GM12878 (cell line): Measurements from ENCODE around the gene TEPSIN. TPM values are rescaled to one million over a fixed set of nuclear protein-coding genes. Genes with fewer than 3 reads are reported as not detected.

Experiments
- ATAC-seq: fragments of 200-7000 bp; cut with Tn5 transposase; 3 replicates; pipeline ENCODE4 v1.9.1; 2020; ENCODE audit warnings: mild to moderate bottlenecking, moderate library complexity
- BruUV-seq: library from RNA; stranded (reverse); fragments of 400-500 nt; replicated peaks from 2 replicates; lab custom pipeline; 2021; lab: Mats Ljungman, UMichigan
- CTCF ChIA-PET: fragments of 300-600 bp; sonication (Branson Sonifier 250); formaldehyde crosslinking; extraction: SDS; loops from one replicate; lab custom pipeline; 2021; ENCODE audit warnings: inconsistent platforms; lab: Yijun Ruan, JAX
- POLR2A ChIA-PET: fragments of 350-600 bp; formaldehyde crosslinking; extraction: SDS; loops from one replicate; lab custom pipeline; 2021; ENCODE audit warnings: inconsistent platforms; lab: Charles Lee
- RAD21 ChIA-PET: fragments of 300-600 bp; sonication (Branson Sonifier 250); formaldehyde crosslinking; loops from one replicate; lab custom pipeline; 2023; ENCODE audit warnings: antibody characterized with exemption; ENCODE audit not compliant: unreplicated experiment; lab: Charles Lee
- SMC1A ChIA-PET: fragments of 300-600 bp; sonication (Branson Sonifier 250); formaldehyde crosslinking; loops from one replicate; lab custom pipeline; 2023; ENCODE audit not compliant: unreplicated experiment, uncharacterized antibody; lab: Charles Lee
- DNase-seq: peaks from one replicate; pipeline ENCODE4 v3.0.0-alpha.2; 2011; ENCODE audit warnings: low read depth, low spot score
- FAIRE-seq: peaks from 3 replicates; lab custom pipeline; 2011; peaks lifted over from hg19 to GRCh38; lab: Jason Lieb, UNC
- H2AFZ ChIP-seq: 2 replicates; pipeline ENCODE4 v1.6.0; 2011; ENCODE audit warnings: low read depth, low read length, control low read depth; ENCODE audit not compliant: control insufficient read depth
- H3K27ac ChIP-seq: 2 replicates; pipeline ENCODE4 v1.5.1; 2011; ENCODE audit warnings: control low read depth; ENCODE audit not compliant: control insufficient read depth, insufficient read depth
- H3K27me3 ChIP-seq, 2 experiments: replicated peaks in 1 of 2; 2 replicates each; pipeline versions ENCODE4 v1.6.0 to v1.6.1; 2011; ENCODE audit warnings: low read length in 1 of 2; ENCODE audit not compliant: control insufficient read depth in 2 of 2, insufficient read depth in 2 of 2
- H3K36me3 ChIP-seq, 2 experiments: 2 replicates each; pipeline ENCODE4 v1.5.1; 2011; ENCODE audit warnings: low read length in 1 of 2; ENCODE audit not compliant: control insufficient read depth in 2 of 2, insufficient read depth in 2 of 2
- H3K4me1 ChIP-seq: 2 replicates; pipeline ENCODE4 v1.6.1; 2011; ENCODE audit warnings: mild to moderate bottlenecking, low read length, moderate library complexity, mixed read lengths; ENCODE audit not compliant: control insufficient read depth, insufficient read depth
- H3K4me2 ChIP-seq: 2 replicates; pipeline ENCODE4 v1.6.0; 2011; ENCODE audit warnings: control low read depth; ENCODE audit not compliant: control insufficient read depth, insufficient read depth
- H3K4me3 ChIP-seq: fragments of 200-600 bp; sonication (generic); 2 replicates; pipeline ENCODE4 v1.5.1; 2016
- H3K79me2 ChIP-seq: 2 replicates; pipeline ENCODE4 v1.6.0; 2011; ENCODE audit warnings: low read length; ENCODE audit not compliant: control insufficient read depth, insufficient read depth
- H3K9ac ChIP-seq: 2 replicates; pipeline ENCODE4 v1.8.0; 2011; ENCODE audit warnings: low read length, control low read depth, mixed read lengths; ENCODE audit not compliant: control insufficient read depth, insufficient read depth
- H3K9me3 ChIP-seq: replicated peaks from 3 replicates; pipeline ENCODE4 v1.5.1; 2011; ENCODE audit warnings: mild to moderate bottlenecking, low read length; ENCODE audit not compliant: control insufficient read depth, insufficient read depth
- H4K20me1 ChIP-seq: 2 replicates; pipeline ENCODE4 v1.6.0; 2011; ENCODE audit not compliant: control insufficient read depth, insufficient read depth
- CBX5 ChIP-seq: sonication (generic); IDR thresholded peaks from 2 replicates; pipeline ENCODE4 v1.6.1; 2016; ENCODE audit warnings: low read depth, moderate library complexity, mild to moderate bottlenecking, inconsistent platforms
- CEBPB ChIP-seq, 2 experiments: fragments of 150-350 bp in 1 of 2; IDR thresholded peaks; 2 replicates each; pipeline ENCODE4 v1.6.1; 2012 to 2014; ENCODE audit warnings: low read depth in 2 of 2, low read length in 2 of 2, borderline replicate concordance in 1 of 2, inconsistent platforms in 1 of 2
- CTCF ChIP-seq, 3 experiments: IDR thresholded peaks in 2 of 3; conservative IDR thresholded peaks in 1 of 3; 2 replicates each; pipeline ENCODE4 v1.5.1; 2011; ENCODE audit warnings: low read depth in 3 of 3, low read length in 3 of 3, mild to moderate bottlenecking in 3 of 3, control low read depth in 2 of 3, moderate library complexity in 2 of 3, inconsistent platforms in 1 of 3, mixed read lengths in 1 of 3; ENCODE audit not compliant: control insufficient read depth in 2 of 3, insufficient read depth in 1 of 3; ENCODE audit errors: extremely low read depth in 1 of 3
- EED ChIP-seq: sonication (generic); IDR thresholded peaks from 2 replicates; pipeline ENCODE4 v1.6.1; 2016; ENCODE audit warnings: antibody characterized with exemption, low read depth
- HDGF ChIP-seq: fragments of 450-650 bp; IDR thresholded peaks from 2 replicates; pipeline ENCODE4 v1.6.1; 2016; ENCODE audit warnings: antibody characterized with exemption
- IRF4 ChIP-seq: IDR thresholded peaks from 2 replicates; pipeline ENCODE4 v1.6.1; 2011; ENCODE audit warnings: low read depth, low read length
- KDM1A ChIP-seq: fragments of 200-600 bp; sonication (generic); IDR thresholded peaks from 2 replicates; pipeline ENCODE4 v1.6.1; 2016; ENCODE audit warnings: borderline replicate concordance
- MAX ChIP-seq: IDR thresholded peaks from 2 replicates; pipeline ENCODE4 v1.6.1; 2012; ENCODE audit warnings: low read depth, low read length, improper control_type of control experiment
- NKRF ChIP-seq: fragments of 450-650 bp; conservative IDR thresholded peaks from 2 replicates; pipeline ENCODE4 v1.6.1; 2017; ENCODE audit warnings: mild to moderate bottlenecking, moderate library complexity
- NR2C1 ChIP-seq: fragments of 450-650 bp; IDR thresholded peaks from 2 replicates; pipeline ENCODE4 v1.6.1; 2017; ENCODE audit warnings: antibody characterized with exemption, mild to moderate bottlenecking, moderate library complexity
- RCOR1 ChIP-seq: conservative IDR thresholded peaks from 2 replicates; pipeline ENCODE4 v1.6.1; 2012; ENCODE audit warnings: low read depth, low read length, improper control_type of control experiment
- SMARCA5 ChIP-seq: fragments of 450-650 bp; IDR thresholded peaks from 2 replicates; pipeline ENCODE4 v1.6.1; 2017; ENCODE audit warnings: mild to moderate bottlenecking
- SUPT20H ChIP-seq: IDR thresholded peaks from 2 replicates; pipeline ENCODE4 v1.6.1; 2011; ENCODE audit warnings: low read depth, mild to moderate bottlenecking, low read length, moderate library complexity, borderline replicate concordance; ENCODE audit not compliant: control insufficient read depth
- SUZ12 ChIP-seq: fragments of 200-600 bp; sonication (generic); IDR thresholded peaks from one replicate; pipeline ENCODE4 v1.6.1; 2018; ENCODE audit warnings: antibody characterized with exemption, mild to moderate bottlenecking; ENCODE audit not compliant: unreplicated experiment
- TCF12 ChIP-seq: IDR thresholded peaks from 2 replicates; pipeline ENCODE4 v1.6.1; 2011; ENCODE audit warnings: low read depth, mild to moderate bottlenecking, low read length
- ZNF274 ChIP-seq: IDR thresholded peaks from one replicate; pipeline ENCODE4 v1.8.0; 2011; ENCODE audit not compliant: insufficient read length, insufficient read depth
- ZNF384 ChIP-seq: IDR thresholded peaks from 2 replicates; pipeline ENCODE4 v1.6.1; 2012; ENCODE audit warnings: low read depth, mild to moderate bottlenecking, low read length, improper control_type of control experiment, borderline replicate concordance
- WGBS: methylation state at CpG from one replicate; pipeline ENCODE4 v1.1.6; 2016; ENCODE audit warnings: low lambda C conversion rate; ENCODE audit not compliant: insufficient replicate concordance, insufficient coverage; ENCODE audit errors: missing lambda C conversion rate; 5-methylcytosine and 5-hydroxymethylcytosine counted together
- in situ Hi-C: fragments of 300-500 bp; cut with MboI; formaldehyde crosslinking; loops from 9 replicates; pipeline ENCODE4 v1.14.3; 2018; ENCODE audit warnings: mixed read lengths
- intact Hi-C: fragments of 100-400 bp; cut with micrococcal nuclease; formaldehyde crosslinking; loops from one replicate; pipeline ENCODE4 v1.14.2; 2022; ENCODE audit not compliant: unreplicated experiment
- polyA plus RNA-seq, 11 experiments: library from polyadenylated mRNA; depleted of rRNA in 4 of 11; unstranded in 6 of 11; stranded (reverse) in 5 of 11; fragments of >200 nt; fragmentation: Nextera tagmentation in 4 of 11; fragmentation: Illumina TruSeq in 1 of 11; extraction: Ambion mirVana in 4 of 11; extraction: Trizol in 1 of 11; gene quantifications; 1 replicate in 1 of 11; 2 replicates in 10 of 11; pipeline versions ENCODE4 v1.2.1 to v1.2.3, GENCODE V29; 2011 to 2016; ENCODE audit warnings: inconsistent platforms in 2 of 11, missing spikeins in 2 of 11, low read depth in 1 of 11
- total RNA-seq, 4 experiments: library from RNA; depleted of rRNA in 3 of 4; stranded (reverse); fragments of >200 nt in 3 of 4; fragmentation: Illumina TruSeq in 1 of 4; extraction: Trizol in 1 of 4; gene quantifications; 2 replicates each; pipeline versions ENCODE4 v1.2.1 to v1.2.3, GENCODE V29; 2013 to 2021

Gene TEPSIN
- total and polyA plus RNA-seq, 10 of the 15 experiments (the other 5 are each of a cell fraction or from before 2014, with no cell fraction given), result 0.87 to 36.7 (median 5.3) TPM

GRCh38 chr17:81241648-81242420 is 3.0 kb upstream of the TEPSIN start:
- Histone ChIP-seq H3K27ac (no peak overlapping the region), H3K9me3 (no peaks in the 10 kb centered on the region), H3K4me3 (no peak overlapping the region), H3K4me2 (peak overlapping the region; percentile 44), H3K36me3 (peaks cover 0 to 2% of the 10 kb centered on the region in 2 experiments; a peak in 2 of 4 replicates), H4K20me1 (no peaks in the 10 kb centered on the region), H3K4me1 (peaks cover 30% of the 10 kb centered on the region), H3K9ac (no peak overlapping the region), H3K79me2 (peaks cover 39% of the 10 kb centered on the region), H2AFZ (no peak overlapping the region), H3K27me3 (no peaks in the 10 kb centered on the region)
- CTCF ChIA-PET, result interaction anchor here (1.2 to 1.3 kb wide), 2 partner anchors 98 to 100 kb away, joined by 3 to 6 read pairs; no protein-coding TSS in a partner anchor
- ATAC-seq, result peak; percentile 26
- no peak for FAIRE-seq
- POLR2A ChIA-PET, result no interaction called here
- SMC1A ChIA-PET, result interaction anchor here (0.9 to 1.7 kb wide), 2 partner anchors 13 to 98 kb away, joined by 4 to 5 read pairs; no protein-coding TSS in a partner anchor
- in situ Hi-C loops (loop anchor here (5.0 to 25.0 kb wide), 2 partner anchors 95 to 230 kb away; no protein-coding TSS in a partner anchor), intact Hi-C loops (loop anchor here (1.0 kb wide), 2 partner anchors 100 to 141 kb away; no protein-coding TSS in a partner anchor)
- BruUV-seq, result no TSS peak
- RAD21 ChIA-PET, result interaction anchor here (1.3 kb wide), 2 partner anchors 99 to 243 kb away, joined by 3 read pairs; no protein-coding TSS in a partner anchor
- DNase-seq, result no peak
- 36% methylated on average over 21 of the region's 26 CpGs for WGBS
- no peak for TF ChIP-seq ZNF274
- no peak for TF ChIP-seq TCF12
- TF ChIP-seq NKRF, result no peak
- TF ChIP-seq SUZ12, result no peak
- peak; percentile 76; the same call in 1 of the 2 replicates for TF ChIP-seq HDGF
- no peak for TF ChIP-seq MAX
- no peak for TF ChIP-seq NR2C1
- no peak for TF ChIP-seq CEBPB (IDR thresholded peaks at IDR 0.05; ENCODE audit: borderline replicate concordance in 1 of 2, low read depth in 2 of 2, low read length in 2 of 2)
- no peak for TF ChIP-seq EED
- TF ChIP-seq SMARCA5, result 0 out of 2 replicates have a peak, but pooled peaks have one; percentile 41
- no peak for TF ChIP-seq IRF4
- TF ChIP-seq ZNF384, result no peak
- no peak for TF ChIP-seq SUPT20H
- 0 out of 2 replicates have a peak, but pooled peaks have one; percentile 32 for TF ChIP-seq RCOR1
- TF ChIP-seq KDM1A, result no peak
- no peak for TF ChIP-seq CBX5
- TF ChIP-seq CTCF (IDR thresholded peaks at IDR 0.05 in 2 of 3, conservative IDR thresholded peaks at IDR 0.05 in 1 of 3; ENCODE audit: control insufficient read depth in 2 of 3, extremely low read depth in 1 of 3, insufficient read depth in 1 of 3, low read depth in 3 of 3, low read length in 3 of 3), result peak; percentile 83 to 94 (median 86)
